ENCODE measurements around the gene TMEM242. TPM values are rescaled to one million over a fixed set of nuclear protein-coding genes. Genes with fewer than 3 reads are reported as not detected.

TMEM242 gene
- total and polyA plus RNA-seq, 10 of the 15 experiments (the other 5 are each of a cell fraction or from before 2014, with no cell fraction given) = 2.8 to 9.8 (median 5.5) TPM

DNA sequence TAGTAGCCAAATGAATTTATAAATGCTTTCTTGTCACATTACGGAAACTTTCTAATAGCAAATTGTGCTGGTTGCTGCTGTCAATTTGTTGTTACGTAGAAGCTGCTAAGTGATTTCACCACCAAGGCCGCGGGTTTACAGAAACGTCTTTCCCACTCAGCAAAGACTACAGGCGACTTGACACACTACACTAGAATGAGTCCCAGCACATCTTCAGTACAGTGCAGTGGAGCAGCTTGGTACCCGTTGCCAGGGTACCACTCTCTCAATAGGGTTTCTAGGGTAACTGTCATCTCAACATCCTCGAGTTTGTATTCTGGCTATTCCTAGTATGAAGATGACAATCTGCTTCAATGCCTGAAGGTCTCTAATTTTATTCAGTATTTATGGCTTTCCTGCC lies 35.0 kb upstream of the TMEM242 start:
- no TSS peak for BruUV-seq (replicated peaks)
- no peak for FAIRE-seq
- intact Hi-C loops (cut with micrococcal nuclease; ENCODE audit: unreplicated experiment) = no loop called here
- WGBS (ENCODE audit: insufficient coverage, insufficient replicate concordance, low lambda C conversion rate, missing lambda C conversion rate) = 52% methylated on average over 8 of the region's 8 CpGs
- ChIA-PET POLR2A (no interaction called here), SMC1A (ENCODE audit: uncharacterized antibody, unreplicated experiment) (interaction anchor here (1.2 kb wide), 1 partner anchor 27 kb away, joined by 4 read pairs; no protein-coding TSS in a partner anchor), RAD21 (ENCODE audit: unreplicated experiment) (no interaction called here), CTCF (interaction anchor here (0.6 kb wide), 1 partner anchor 18 kb away, joined by 3 read pairs; no protein-coding TSS in a partner anchor)
- H4K20me1 ChIP-seq (ENCODE audit: control insufficient read depth, insufficient read depth) = no peaks in the 10 kb centered on the region
- no peaks in the 10 kb centered on the region for H3K79me2 ChIP-seq (ENCODE audit: control insufficient read depth, insufficient read depth, low read length)
- H3K4me2 ChIP-seq (ENCODE audit: control insufficient read depth, insufficient read depth) = no peak overlapping the region
- peaks cover 0 to 12% of the 10 kb centered on the region in 2 experiments; a peak in 3 of 4 replicates for H3K27me3 ChIP-seq (replicated peaks in 1 of 2; ENCODE audit: control insufficient read depth in 2 of 2, insufficient read depth in 2 of 2, low read length in 1 of 2)
- H3K36me3 ChIP-seq (ENCODE audit: control insufficient read depth in 2 of 2, insufficient read depth in 2 of 2, low read length in 1 of 2) = no peaks in the 10 kb centered on the region
- TF ChIP-seq RUNX3 (IDR thresholded peaks at IDR 0.05; ENCODE audit: low read length) = no peak
- H2AFZ ChIP-seq (ENCODE audit: control insufficient read depth, low read depth, low read length) = no peak overlapping the region
- no peak for DNase-seq (ENCODE audit: low read depth, low spot score)
- in situ Hi-C loops (cut with MboI) = no loop called here
- no peak overlapping the region for H3K27ac ChIP-seq (ENCODE audit: control insufficient read depth, insufficient read depth)
- no peaks in the 10 kb centered on the region for H3K9me3 ChIP-seq (replicated peaks; ENCODE audit: control insufficient read depth, insufficient read depth, low read length)
- H3K4me3 ChIP-seq = no peak overlapping the region
- no peaks in the 10 kb centered on the region for H3K4me1 ChIP-seq (ENCODE audit: control insufficient read depth, insufficient read depth, low read length)
- H3K9ac ChIP-seq (ENCODE audit: control insufficient read depth, insufficient read depth, low read length) = no peak overlapping the region
- ATAC-seq = no peak

DNA sequence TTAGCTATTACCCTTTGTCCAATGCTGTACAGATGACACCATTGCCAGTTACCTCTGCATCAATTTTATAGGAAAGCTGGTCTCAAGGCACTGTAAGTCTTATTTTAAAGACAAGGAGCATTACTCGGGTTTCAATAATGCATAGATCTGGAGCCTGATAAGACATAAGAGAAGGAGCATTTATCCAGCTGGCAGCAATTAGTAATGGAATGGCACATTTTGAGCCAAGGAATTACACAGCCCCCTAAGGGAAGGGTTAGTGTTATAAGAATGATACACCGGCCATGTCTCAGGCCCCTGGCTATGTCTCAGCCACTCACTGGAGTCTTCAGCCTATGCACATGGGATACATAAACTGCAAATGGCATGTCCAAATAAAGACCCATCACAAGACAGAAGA lies 23.1 kb upstream of the TMEM242 start:
- SMC1A ChIA-PET (ENCODE audit: uncharacterized antibody, unreplicated experiment) = no interaction called here
- Histone ChIP-seq H3K36me3 (ENCODE audit: control insufficient read depth in 2 of 2, insufficient read depth in 2 of 2, low read length in 1 of 2) (no peaks in the 10 kb centered on the region), H3K4me2 (ENCODE audit: control insufficient read depth, insufficient read depth) (no peak overlapping the region), H3K27me3 (replicated peaks in 1 of 2; ENCODE audit: control insufficient read depth in 2 of 2, insufficient read depth in 2 of 2, low read length in 1 of 2) (peaks cover 0 to 1% of the 10 kb centered on the region in 2 experiments; a peak in 1 of 4 replicates), H3K79me2 (ENCODE audit: control insufficient read depth, insufficient read depth, low read length) (no peaks in the 10 kb centered on the region), H3K9me3 (replicated peaks; ENCODE audit: control insufficient read depth, insufficient read depth, low read length) (no peaks in the 10 kb centered on the region; the same call in 1 of the 3 replicates), H3K9ac (ENCODE audit: control insufficient read depth, insufficient read depth, low read length) (no peak overlapping the region), H3K27ac (ENCODE audit: control insufficient read depth, insufficient read depth) (no peak overlapping the region), H4K20me1 (ENCODE audit: control insufficient read depth, insufficient read depth) (no peaks in the 10 kb centered on the region), H2AFZ (ENCODE audit: control insufficient read depth, low read depth, low read length) (no peak overlapping the region), H3K4me3 (no peak overlapping the region), H3K4me1 (ENCODE audit: control insufficient read depth, insufficient read depth, low read length) (no peaks in the 10 kb centered on the region)
- 64% methylated on average over 2 of the region's 2 CpGs for WGBS (ENCODE audit: insufficient coverage, insufficient replicate concordance, low lambda C conversion rate, missing lambda C conversion rate)
- DNase-seq (ENCODE audit: low read depth, low spot score) (no peak), FAIRE-seq (no peak), ATAC-seq (no peak)
- in situ Hi-C loops (cut with MboI) = no loop called here
- intact Hi-C loops (cut with micrococcal nuclease; ENCODE audit: unreplicated experiment) = no loop called here
- no TSS peak for BruUV-seq (replicated peaks)
- RAD21 ChIA-PET (ENCODE audit: unreplicated experiment) = no interaction called here
- POLR2A ChIA-PET = no interaction called here
- CTCF ChIA-PET = no interaction called here
- no peak for TF ChIP-seq CREM (IDR thresholded peaks at IDR 0.05; ENCODE audit: low read depth)
- TF ChIP-seq EZH2 (IDR thresholded peaks at IDR 0.05; ENCODE audit: borderline replicate concordance, control insufficient read depth, low read depth, low read length) = no peak
- TF ChIP-seq, protein P1, sequence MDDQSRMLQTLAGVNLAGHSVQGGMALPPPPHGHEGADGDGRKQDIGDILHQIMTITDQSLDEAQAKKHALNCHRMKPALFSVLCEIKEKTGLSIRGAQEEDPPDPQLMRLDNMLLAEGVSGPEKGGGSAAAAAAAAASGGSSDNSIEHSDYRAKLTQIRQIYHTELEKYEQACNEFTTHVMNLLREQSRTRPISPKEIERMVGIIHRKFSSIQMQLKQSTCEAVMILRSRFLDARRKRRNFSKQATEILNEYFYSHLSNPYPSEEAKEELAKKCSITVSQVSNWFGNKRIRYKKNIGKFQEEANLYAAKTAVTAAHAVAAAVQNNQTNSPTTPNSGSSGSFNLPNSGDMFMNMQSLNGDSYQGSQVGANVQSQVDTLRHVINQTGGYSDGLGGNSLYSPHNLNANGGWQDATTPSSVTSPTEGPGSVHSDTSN (IDR thresholded peaks at IDR 0.05; ENCODE audit: insufficient replicate concordance, low read depth, low read length) = no peak
- TF ChIP-seq RB1 (IDR thresholded peaks at IDR 0.05; ENCODE audit: borderline replicate concordance) = no peak
- TF ChIP-seq IRF4 (IDR thresholded peaks at IDR 0.05; ENCODE audit: low read depth, low read length) = no peak
- TF ChIP-seq SPI1 (IDR thresholded peaks at IDR 0.05; ENCODE audit: borderline replicate concordance, insufficient read depth, low read depth, low read length) = no peak
- TF ChIP-seq NBN (IDR thresholded peaks at IDR 0.05) = no peak
- no peak for TF ChIP-seq MTA2 (IDR thresholded peaks at IDR 0.05; ENCODE audit: low read depth)
- TF ChIP-seq, protein P2, sequence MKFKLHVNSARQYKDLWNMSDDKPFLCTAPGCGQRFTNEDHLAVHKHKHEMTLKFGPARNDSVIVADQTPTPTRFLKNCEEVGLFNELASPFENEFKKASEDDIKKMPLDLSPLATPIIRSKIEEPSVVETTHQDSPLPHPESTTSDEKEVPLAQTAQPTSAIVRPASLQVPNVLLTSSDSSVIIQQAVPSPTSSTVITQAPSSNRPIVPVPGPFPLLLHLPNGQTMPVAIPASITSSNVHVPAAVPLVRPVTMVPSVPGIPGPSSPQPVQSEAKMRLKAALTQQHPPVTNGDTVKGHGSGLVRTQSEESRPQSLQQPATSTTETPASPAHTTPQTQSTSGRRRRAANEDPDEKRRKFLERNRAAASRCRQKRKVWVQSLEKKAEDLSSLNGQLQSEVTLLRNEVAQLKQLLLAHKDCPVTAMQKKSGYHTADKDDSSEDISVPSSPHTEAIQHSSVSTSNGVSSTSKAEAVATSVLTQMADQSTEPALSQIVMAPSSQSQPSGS (IDR thresholded peaks at IDR 0.05; ENCODE audit: low read length) = no peak
- no peak for TF ChIP-seq GABPA (IDR thresholded peaks at IDR 0.05; ENCODE audit: low read depth)
- no peak for TF ChIP-seq IKZF1 (conservative IDR thresholded peaks at IDR 0.05)
